ENCODE results near the gene ZBTB16. TPM values are rescaled to one million over a fixed set of nuclear protein-coding genes. Genes with fewer than 3 reads are reported as not detected.

The ZBTB16 gene
- total and polyA plus RNA-seq, 11 donors = 15.3 to 130 (median 62.8) TPM

DNA sequence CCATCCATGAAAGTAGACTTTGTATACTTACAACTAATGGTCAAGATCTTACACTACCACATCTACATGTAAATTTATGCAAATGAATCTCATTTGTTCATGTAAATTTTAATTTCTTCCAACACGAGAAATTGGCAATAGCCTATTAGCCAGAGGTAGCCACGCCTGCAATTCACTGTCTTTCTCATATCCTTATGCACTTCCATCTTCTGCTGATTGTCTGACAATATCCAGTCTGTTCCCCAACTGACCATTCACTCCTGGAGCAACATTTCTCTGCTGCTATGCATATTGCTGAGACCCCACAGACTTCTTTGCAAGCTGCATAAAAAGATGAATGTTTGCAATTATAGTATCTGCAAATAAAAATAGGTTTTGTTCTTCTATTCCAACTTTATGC, 239.2 kb downstream of the ZBTB16 start:
- DNase-seq (no peak), ATAC-seq (no peak)
- 74 to 93% (median 84%) methylated on average over 2 of the region's 2 CpGs for WGBS, 4 donors
- intact Hi-C loops (cut with DNase I) = loop anchor here in 2 of 10 donors (5.0 to 10.0 kb wide), 2 partner anchors 104 to 106 kb away; partner anchors contain the start of genes C11orf71 (in 2 of the 2) and RBM7 (in 2 of the 2)
- TF ChIP-seq, protein P1, sequence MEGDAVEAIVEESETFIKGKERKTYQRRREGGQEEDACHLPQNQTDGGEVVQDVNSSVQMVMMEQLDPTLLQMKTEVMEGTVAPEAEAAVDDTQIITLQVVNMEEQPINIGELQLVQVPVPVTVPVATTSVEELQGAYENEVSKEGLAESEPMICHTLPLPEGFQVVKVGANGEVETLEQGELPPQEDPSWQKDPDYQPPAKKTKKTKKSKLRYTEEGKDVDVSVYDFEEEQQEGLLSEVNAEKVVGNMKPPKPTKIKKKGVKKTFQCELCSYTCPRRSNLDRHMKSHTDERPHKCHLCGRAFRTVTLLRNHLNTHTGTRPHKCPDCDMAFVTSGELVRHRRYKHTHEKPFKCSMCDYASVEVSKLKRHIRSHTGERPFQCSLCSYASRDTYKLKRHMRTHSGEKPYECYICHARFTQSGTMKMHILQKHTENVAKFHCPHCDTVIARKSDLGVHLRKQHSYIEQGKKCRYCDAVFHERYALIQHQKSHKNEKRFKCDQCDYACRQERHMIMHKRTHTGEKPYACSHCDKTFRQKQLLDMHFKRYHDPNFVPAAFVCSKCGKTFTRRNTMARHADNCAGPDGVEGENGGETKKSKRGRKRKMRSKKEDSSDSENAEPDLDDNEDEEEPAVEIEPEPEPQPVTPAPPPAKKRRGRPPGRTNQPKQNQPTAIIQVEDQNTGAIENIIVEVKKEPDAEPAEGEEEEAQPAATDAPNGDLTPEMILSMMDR (IDR thresholded peaks at IDR 0.05) = no peak
- no peak for TF ChIP-seq POLR2A (IDR thresholded peaks at IDR 0.05)
- Histone ChIP-seq H3K4me3 (peak overlapping the region in 9 of 12 donors; percentile 7 to 71 (median 57)), H3K9me3 (peaks cover 0 to 43% (median 8%) of the 10 kb centered on the region in 12 donors), H3K27me3 (no peaks in the 10 kb centered on the region), H3K36me3 (peaks cover 0 to 26% (median 4%) of the 10 kb centered on the region in 9 donors), H3K4me1 (peaks cover 0 to 29% (median 14%) of the 10 kb centered on the region in 12 donors), H3K27ac (peak overlapping the region in 2 of 12 donors; percentile 89 to 96)

Other genes with a start within 250 kb of the ZBTB16 start
- 100 to 1,000 TPM in 8 of 9 donors, 10 to 100 TPM in 1; 86.7 to 172 (median 124) TPM for gene USP28, start 184.1 kb upstream of the ZBTB16 start, total RNA-seq
- 10 to 100 TPM; 28.8 to 86.5 TPM for gene USP28, start 184.1 kb upstream of the ZBTB16 start, polyA plus RNA-seq
- not detected for gene HTR3B, start 154.9 kb upstream of the ZBTB16 start, total RNA-seq
- gene HTR3B, start 154.9 kb upstream of the ZBTB16 start, polyA plus RNA-seq = not detected
- gene HTR3A, start 84.6 kb upstream of the ZBTB16 start, total RNA-seq = under 1 TPM in 1 of 9 donors, not detected in 8; 0.23 TPM
- under 1 TPM in 1 of 2 donors, not detected in 1; 0.15 TPM for gene HTR3A, start 84.6 kb upstream of the ZBTB16 start, polyA plus RNA-seq
- gene NNMT, start 236.7 kb downstream of the ZBTB16 start, total RNA-seq = 100 to 1,000 TPM in 1 of 9 donors, 10 to 100 TPM in 8; 12.4 to 146 (median 27.4) TPM
- gene NNMT, start 236.7 kb downstream of the ZBTB16 start, polyA plus RNA-seq = 10 to 100 TPM; 27.9 to 76.3 TPM

Measured in heart left ventricle (tissue), 16 donors.